ENCODE results near the gene CRY2. TPM values are rescaled to one million over a fixed set of nuclear protein-coding genes. Genes with fewer than 3 reads are reported as not detected.
"Not testable (repeated sequence)": the region's sequence is repeated elsewhere in the genome, so short reads cannot be mapped to it uniquely, and the experiment has no call there.

CRY2 gene
- total RNA-seq, 1 donor from 2014 or later: 10.8 TPM

DNA sequence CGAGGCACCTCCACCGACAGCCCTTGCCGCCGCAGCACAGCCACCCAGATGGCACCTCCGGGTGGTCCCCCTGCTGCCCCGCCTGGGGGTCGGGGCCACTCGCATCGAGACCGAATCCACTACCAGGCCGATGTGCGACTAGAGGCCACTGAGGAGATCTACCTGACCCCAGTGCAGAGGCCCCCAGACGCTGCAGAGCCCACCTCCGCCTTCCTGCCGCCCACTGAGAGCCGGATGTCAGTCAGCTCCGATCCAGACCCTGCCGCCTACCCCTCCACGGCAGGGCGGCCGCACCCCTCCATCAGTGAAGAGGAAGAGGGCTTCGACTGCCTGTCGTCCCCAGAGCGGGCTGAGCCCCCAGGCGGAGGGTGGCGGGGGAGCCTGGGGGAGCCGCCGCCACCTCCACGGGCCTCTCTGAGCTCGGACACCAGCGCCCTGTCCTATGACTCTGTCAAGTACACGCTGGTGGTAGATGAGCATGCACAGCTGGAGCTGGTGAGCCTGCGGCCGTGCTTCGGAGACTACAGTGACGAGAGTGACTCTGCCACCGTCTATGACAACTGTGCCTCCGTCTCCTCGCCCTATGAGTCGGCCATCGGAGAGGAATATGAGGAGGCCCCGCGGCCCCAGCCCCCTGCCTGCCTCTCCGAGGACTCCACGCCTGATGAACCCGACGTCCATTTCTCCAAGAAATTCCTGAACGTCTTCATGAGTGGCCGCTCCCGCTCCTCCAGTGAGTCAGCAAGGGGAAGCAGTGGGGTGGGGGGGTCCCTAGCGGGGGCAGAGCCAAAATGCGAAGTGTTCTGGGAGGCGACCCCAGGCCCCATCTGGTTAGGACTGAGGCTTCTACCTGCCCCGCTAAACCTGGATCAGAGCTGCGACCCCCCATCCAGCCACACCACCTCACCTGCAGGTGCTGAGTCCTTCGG is 55.4 kb downstream of the CRY2 start:
- Histone ChIP-seq H3K4me3 (ENCODE audit: low read depth, low read length) (no peak overlapping the region), H3K27me3 (ENCODE audit: control insufficient read depth, insufficient read depth, low read length) (peaks cover 5% of the 10 kb centered on the region), H3K36me3 (ENCODE audit: control insufficient read depth, insufficient read depth, low read length) (no peaks in the 10 kb centered on the region)
- FAIRE-seq: no peak
- TF ChIP-seq, protein P1, sequence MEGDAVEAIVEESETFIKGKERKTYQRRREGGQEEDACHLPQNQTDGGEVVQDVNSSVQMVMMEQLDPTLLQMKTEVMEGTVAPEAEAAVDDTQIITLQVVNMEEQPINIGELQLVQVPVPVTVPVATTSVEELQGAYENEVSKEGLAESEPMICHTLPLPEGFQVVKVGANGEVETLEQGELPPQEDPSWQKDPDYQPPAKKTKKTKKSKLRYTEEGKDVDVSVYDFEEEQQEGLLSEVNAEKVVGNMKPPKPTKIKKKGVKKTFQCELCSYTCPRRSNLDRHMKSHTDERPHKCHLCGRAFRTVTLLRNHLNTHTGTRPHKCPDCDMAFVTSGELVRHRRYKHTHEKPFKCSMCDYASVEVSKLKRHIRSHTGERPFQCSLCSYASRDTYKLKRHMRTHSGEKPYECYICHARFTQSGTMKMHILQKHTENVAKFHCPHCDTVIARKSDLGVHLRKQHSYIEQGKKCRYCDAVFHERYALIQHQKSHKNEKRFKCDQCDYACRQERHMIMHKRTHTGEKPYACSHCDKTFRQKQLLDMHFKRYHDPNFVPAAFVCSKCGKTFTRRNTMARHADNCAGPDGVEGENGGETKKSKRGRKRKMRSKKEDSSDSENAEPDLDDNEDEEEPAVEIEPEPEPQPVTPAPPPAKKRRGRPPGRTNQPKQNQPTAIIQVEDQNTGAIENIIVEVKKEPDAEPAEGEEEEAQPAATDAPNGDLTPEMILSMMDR (IDR thresholded peaks at IDR 0.05; ENCODE audit: insufficient read depth, low read length, severe bottlenecking): no peak
- no peak for DNase-seq (ENCODE audit: low read depth)

DNA sequence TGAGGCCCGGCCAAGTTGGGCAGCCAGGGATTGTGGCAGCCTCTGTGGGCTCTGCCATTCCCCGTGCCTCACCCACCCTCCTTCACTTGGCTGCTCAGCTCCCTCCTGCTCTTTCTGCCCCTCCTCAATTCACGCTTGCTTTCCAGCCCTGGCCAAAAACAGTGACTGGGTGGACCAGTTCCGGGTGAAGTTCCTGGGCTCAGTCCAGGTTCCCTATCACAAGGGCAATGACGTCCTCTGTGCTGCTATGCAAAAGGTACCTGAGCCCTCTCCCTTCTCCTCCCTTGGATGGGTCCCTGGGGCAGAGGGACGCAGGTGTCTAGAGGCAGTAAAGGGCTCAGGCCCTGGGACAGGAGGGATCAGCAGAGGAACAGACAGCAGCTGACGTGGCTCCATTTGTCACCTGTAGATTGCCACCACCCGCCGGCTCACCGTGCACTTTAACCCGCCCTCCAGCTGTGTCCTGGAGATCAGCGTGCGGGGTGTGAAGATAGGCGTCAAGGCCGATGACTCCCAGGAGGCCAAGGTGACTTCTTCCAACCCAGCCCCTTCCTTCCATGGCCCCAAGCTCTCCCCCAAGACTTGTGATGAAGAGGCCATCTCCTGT is 57.1 kb downstream of the CRY2 start:
- no peak for FAIRE-seq

DNA sequence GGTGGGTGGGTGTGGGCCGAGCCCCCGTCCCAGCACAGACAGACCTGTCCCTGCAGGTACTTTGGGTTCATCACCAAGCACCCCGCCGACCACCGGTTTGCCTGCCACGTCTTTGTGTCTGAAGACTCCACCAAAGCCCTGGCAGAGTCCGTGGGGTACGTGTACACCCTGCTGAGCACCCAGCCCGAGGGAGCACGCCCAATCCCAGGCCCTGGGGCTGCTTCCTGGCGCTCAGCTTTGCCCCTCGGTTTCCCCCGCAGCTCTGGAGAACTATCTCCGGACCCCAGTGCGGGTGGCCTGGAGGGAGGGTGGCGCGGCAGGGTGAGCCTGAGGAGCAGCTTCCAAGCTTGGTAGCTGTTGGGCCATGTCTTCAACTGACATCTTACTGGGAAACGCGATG is 57.8 kb downstream of the CRY2 start:
- Histone ChIP-seq H3K27me3 (ENCODE audit: control insufficient read depth, insufficient read depth, low read length) (peaks cover 5% of the 10 kb centered on the region), H3K36me3 (ENCODE audit: control insufficient read depth, insufficient read depth, low read length) (no peaks in the 10 kb centered on the region), H3K4me3 (ENCODE audit: low read depth, low read length) (no peak overlapping the region)
- TF ChIP-seq, protein P1 (IDR thresholded peaks at IDR 0.05; ENCODE audit: insufficient read depth, low read length, severe bottlenecking): no peak
- FAIRE-seq (no peak), DNase-seq (ENCODE audit: low read depth) (no peak)

More for the DNA sequence above, 57.1 kb downstream of the CRY2 start:
- TF ChIP-seq, protein P1 (IDR thresholded peaks at IDR 0.05; ENCODE audit: insufficient read depth, low read length, severe bottlenecking): no peak
- Histone ChIP-seq H3K36me3 (ENCODE audit: control insufficient read depth, insufficient read depth, low read length) (no peaks in the 10 kb centered on the region), H3K27me3 (ENCODE audit: control insufficient read depth, insufficient read depth, low read length) (peaks cover 5% of the 10 kb centered on the region), H3K4me3 (ENCODE audit: low read depth, low read length) (no peak overlapping the region)
- DNase-seq (ENCODE audit: low read depth): no peak

DNA sequence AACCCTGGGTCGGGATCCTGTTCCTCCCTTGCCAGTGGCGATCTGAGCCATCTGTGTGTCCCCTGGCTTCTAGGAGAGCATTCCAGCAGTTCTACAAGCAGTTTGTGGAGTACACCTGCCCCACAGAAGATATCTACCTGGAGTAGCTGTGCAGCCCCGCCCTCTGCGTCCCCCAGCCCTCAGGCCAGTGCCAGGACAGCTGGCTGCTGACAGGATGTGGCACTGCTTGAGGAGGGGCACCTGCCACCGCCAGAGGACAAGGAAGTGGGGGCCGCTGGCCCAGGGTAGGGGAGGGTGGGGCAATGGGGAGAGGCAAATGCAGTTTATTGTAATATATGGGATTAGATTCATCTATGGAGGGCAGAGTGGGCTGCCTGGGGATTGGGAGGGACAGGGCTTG is 58.3 kb downstream of the CRY2 start:
- not testable (repeated sequence) for FAIRE-seq; DNase-seq (ENCODE audit: low read depth); H3K4me3 ChIP-seq (ENCODE audit: low read depth, low read length); H3K27me3 ChIP-seq (ENCODE audit: control insufficient read depth, insufficient read depth, low read length); H3K36me3 ChIP-seq (ENCODE audit: control insufficient read depth, insufficient read depth, low read length)

DNA sequence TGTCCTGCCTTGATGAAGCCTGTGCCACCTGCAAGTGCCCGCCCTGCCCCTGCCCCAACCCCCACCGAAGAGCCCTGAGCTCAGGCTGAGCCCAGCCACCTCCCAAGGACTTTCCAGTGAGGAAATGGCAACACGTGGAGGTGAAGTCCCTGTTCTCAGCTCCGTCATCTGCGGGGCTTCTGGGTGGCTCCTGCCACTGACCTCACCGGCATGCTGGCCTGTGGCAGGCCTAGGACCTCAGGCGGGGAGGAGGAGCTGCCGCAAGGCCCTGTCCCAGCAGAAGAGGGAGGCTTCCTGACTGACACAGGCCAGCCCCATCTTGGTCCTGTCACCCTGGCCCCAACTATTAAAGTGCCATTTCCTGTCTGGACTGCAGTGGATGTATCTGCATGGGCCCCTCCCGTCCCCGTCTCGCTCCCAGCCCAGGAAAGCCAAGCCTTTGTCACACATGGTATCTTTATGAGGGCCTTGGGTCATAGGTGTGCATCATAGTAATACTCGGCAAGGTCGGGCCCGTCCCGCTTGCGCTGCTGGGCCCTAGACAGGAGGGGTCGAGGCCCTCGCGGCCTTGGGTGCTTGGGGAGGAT is 58.9 kb downstream of the CRY2 start:
- H3K4me3 ChIP-seq (ENCODE audit: low read depth, low read length): no peak overlapping the region
- TF ChIP-seq, protein P1 (IDR thresholded peaks at IDR 0.05; ENCODE audit: insufficient read depth, low read length, severe bottlenecking): no peak
- FAIRE-seq (no peak), DNase-seq (ENCODE audit: low read depth) (no peak)
- H3K27me3 ChIP-seq (ENCODE audit: control insufficient read depth, insufficient read depth, low read length): no peaks in the 10 kb centered on the region
- H3K36me3 ChIP-seq (ENCODE audit: control insufficient read depth, insufficient read depth, low read length): peaks cover 10% of the 10 kb centered on the region

DNA sequence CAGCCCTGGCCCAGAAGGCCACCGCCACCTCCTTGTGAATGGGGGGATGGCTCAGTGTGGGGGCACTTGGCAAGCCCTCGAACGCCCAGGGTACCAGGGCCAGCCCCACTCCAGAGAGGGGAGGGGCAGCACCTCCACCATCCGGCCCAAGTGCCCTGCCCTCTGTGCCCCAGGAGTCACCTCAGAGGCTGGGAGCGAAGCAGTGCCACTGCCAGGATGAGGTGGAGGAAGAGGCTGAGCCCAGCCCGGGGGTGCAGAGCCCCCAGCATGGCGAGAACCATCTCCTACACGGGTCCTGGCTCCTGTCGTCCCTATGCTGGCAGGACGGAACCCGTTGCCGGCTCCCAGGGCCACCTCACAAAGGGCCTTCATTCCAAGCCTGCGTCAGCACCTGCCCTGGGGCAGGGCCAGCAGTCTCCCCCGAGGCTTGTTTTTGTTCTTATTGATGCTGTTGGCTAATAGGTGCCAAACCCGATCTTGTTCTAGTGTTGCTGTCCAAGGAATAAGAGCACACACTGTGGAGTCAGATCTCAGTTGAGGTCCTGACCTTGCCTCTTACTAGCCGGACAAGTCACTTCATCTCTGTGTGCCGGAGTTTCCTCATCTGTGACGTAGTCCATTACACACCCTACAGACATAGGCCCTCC is 59.8 kb downstream of the CRY2 start, which contains the start of gene FREY1:
Gene FREY1 (minus strand): TSS at position 307 of the 647 bp plus-strand sequence. CDS start 26 bp downstream, at position 281.
- FAIRE-seq: peak; percentile 70
- Histone ChIP-seq H3K4me3 (ENCODE audit: low read depth, low read length) (no peak within 1 kb of the TSS), H3K27me3 (ENCODE audit: control insufficient read depth, insufficient read depth, low read length) (no peaks in the 10 kb centered on the region), H3K36me3 (ENCODE audit: control insufficient read depth, insufficient read depth, low read length) (peaks cover 13% of the 10 kb centered on the region)
- TF ChIP-seq, protein P1 (IDR thresholded peaks at IDR 0.05; ENCODE audit: insufficient read depth, low read length, severe bottlenecking): no peak
- DNase-seq (ENCODE audit: low read depth): peak; percentile 14

Data from bronchial epithelial cell (primary cell).